Aorta (tissue), 5 donors: Measurements from ENCODE around the gene CIC. TPM values are rescaled to one million over a fixed set of nuclear protein-coding genes. Genes with fewer than 3 reads are reported as not detected.

ENCODE experiments used
- ATAC-seq: fragments of 200-7000 bp; cut with Tn5 transposase; one replicate; pipeline ENCODE4 v1.9.1; 2022; ENCODE audit warnings: moderate library complexity; ENCODE audit not compliant: low FRiP score
- DNase-seq, 2 donors: peaks; one replicate each; pipeline ENCODE4 v3.0.0-alpha.2; 2020
- H3K27ac ChIP-seq, 2 donors: one replicate each; pipeline ENCODE4 v1.5.1; 2013; ENCODE audit warnings: low read length in 2 of 2, mild to moderate bottlenecking in 2 of 2, moderate library complexity in 2 of 2, control low read depth in 1 of 2, inconsistent platforms in 1 of 2, low read depth in 1 of 2
- H3K27me3 ChIP-seq, 2 donors: one replicate each; pipeline ENCODE4 v1.6.1; 2013; ENCODE audit warnings: control low read depth in 1 of 2, low read length in 1 of 2, mild to moderate bottlenecking in 1 of 2, moderate library complexity in 1 of 2; ENCODE audit not compliant: insufficient read depth in 2 of 2, control insufficient read depth in 1 of 2
- H3K36me3 ChIP-seq, 2 donors: one replicate each; pipeline ENCODE4 v1.6.1; 2013; ENCODE audit warnings: control low read depth in 1 of 2, low read length in 1 of 2, mild to moderate bottlenecking in 1 of 2; ENCODE audit not compliant: insufficient read depth in 2 of 2, control insufficient read depth in 1 of 2
- H3K4me1 ChIP-seq, 2 donors: one replicate each; pipeline ENCODE4 v1.6.1; 2013; ENCODE audit warnings: low read length in 2 of 2, control low read depth in 1 of 2, mild to moderate bottlenecking in 1 of 2, moderate library complexity in 1 of 2; ENCODE audit not compliant: insufficient read depth in 2 of 2, control insufficient read depth in 1 of 2
- H3K4me3 ChIP-seq, 2 donors: one replicate each; pipeline ENCODE4 v1.5.1; 2013; ENCODE audit warnings: low read length in 2 of 2, control low read depth in 1 of 2, mild to moderate bottlenecking in 1 of 2
- H3K9me3 ChIP-seq: one replicate; pipeline ENCODE4 v1.6.1; 2013; ENCODE audit warnings: mild to moderate bottlenecking, low read length; ENCODE audit not compliant: control insufficient read depth
- WGBS, 2 donors: extraction: QIAGEN DNeasy Blood & Tissue Kit; methylation state at CpG; one replicate each; pipeline ENCODE4 v1.1.7; 2013; 5-methylcytosine and 5-hydroxymethylcytosine counted together
- intact Hi-C, 2 donors: fragments of 100-400 bp; cut with DNase I; formaldehyde crosslinking; loops; one replicate each; pipeline versions ENCODE4 v1.14.2 to v1.15.0; 2022
- polyA plus RNA-seq, 2 donors: library from polyadenylated mRNA; stranded (reverse); fragments of 200-250 nt; gene quantifications; one replicate each; pipeline ENCODE4 v1.2.3, GENCODE V29; 2013
- total RNA-seq, 2 donors: library from RNA; stranded (reverse); fragmentation: NEBNext Ultra II Directional; extraction: Animal tissue kit (Norgen Biotek cat#: 25700); gene quantifications; one replicate each; pipeline ENCODE4 v1.2.1, GENCODE V29; 2021
- donor health status: healthy with polysubstance abuse.
- donor health status: Bipolar disorder and iron deficiency.
- donor health status: DM: no; HTN: no; CAD: no.
- donor health status: DM: no; HTN: no; CAD: no.
- donor health status: DM: yes; HTN: yes; CAD: no.

Gene CIC
- total and polyA plus RNA-seq, 4 donors = 14.3 to 104 (median 74.0) TPM

GRCh38 chr19:42297039-42297438, 28.0 kb downstream of the CIC start:
- DNase-seq (no peak), ATAC-seq (no peak)
- 87 to 88% methylated on average over 15 of the region's 15 CpGs for WGBS, 2 donors
- intact Hi-C loops = loop anchor here in 1 of 2 donors (5.0 kb wide), 1 partner anchor 50 kb away; no protein-coding TSS in a partner anchor
- Histone ChIP-seq H3K4me1 (no peaks in the 10 kb centered on the region), H3K36me3 (no peaks in the 10 kb centered on the region), H3K4me3 (no peak overlapping the region), H3K9me3 (no peaks in the 10 kb centered on the region), H3K27me3 (no peaks in the 10 kb centered on the region), H3K27ac (no peak overlapping the region)

- H3K4me3 ChIP-seq = peak within 1 kb of the TSS in 1 of 2 donors; percentile 12
- H3K4me1 ChIP-seq = no peaks in the 10 kb centered on the region
- intact Hi-C loops = no loop called here
- ATAC-seq (no peak), DNase-seq (peak in 1 of 2 donors; percentile 45)
- 7% methylated on average over 17 to 21 of the region's 21 CpGs for WGBS, 2 donors
- H3K27ac ChIP-seq = no peak within 1 kb of the TSS
- no peaks in the 10 kb centered on the region for H3K27me3 ChIP-seq
- H3K9me3 ChIP-seq = no peaks in the 10 kb centered on the region
- no peaks in the 10 kb centered on the region for H3K36me3 ChIP-seq
Measured at GRCh38 chr19:42301646-42302203, 32.7 kb downstream of the CIC start, which contains the start of gene PRR19. PRR19 (plus strand) TSS chr19:42302132; CDS start chr19:42309585, 7,453 bp downstream.

GRCh38 chr19:42303101-42303464, 34.0 kb downstream of the CIC start:
- WGBS, 2 donors = 62 to 67% methylated on average over 11 of the region's 11 CpGs
- Histone ChIP-seq H3K4me3 (no peak overlapping the region), H3K36me3 (no peaks in the 10 kb centered on the region), H3K9me3 (no peaks in the 10 kb centered on the region), H3K27me3 (no peaks in the 10 kb centered on the region), H3K27ac (no peak overlapping the region), H3K4me1 (no peaks in the 10 kb centered on the region)
- DNase-seq (no peak), ATAC-seq (no peak)
- intact Hi-C loops = no loop called here

- no peaks in the 10 kb centered on the region for H3K27me3 ChIP-seq
- H3K9me3 ChIP-seq = no peaks in the 10 kb centered on the region
- H3K27ac ChIP-seq = no peak overlapping the region
- H3K36me3 ChIP-seq = no peaks in the 10 kb centered on the region
- intact Hi-C loops = no loop called here
- DNase-seq = no peak
- WGBS, 2 donors = 74 to 82% methylated on average over 8 of the region's 8 CpGs
- H3K4me3 ChIP-seq = no peak overlapping the region
- ATAC-seq = no peak
- H3K4me1 ChIP-seq = no peaks in the 10 kb centered on the region
Measured at GRCh38 chr19:42303876-42304275, 34.8 kb downstream of the CIC start.

- intact Hi-C loops = no loop called here
- 85 to 88% methylated on average over 22 of the region's 22 CpGs for WGBS, 2 donors
Measured at GRCh38 chr19:42306646-42307045, 37.6 kb downstream of the CIC start.

GRCh38 chr19:42309686-42310085, 40.6 kb downstream of the CIC start:
- Histone ChIP-seq H3K9me3 (no peaks in the 10 kb centered on the region), H3K27ac (no peak overlapping the region), H3K27me3 (no peaks in the 10 kb centered on the region), H3K4me1 (no peaks in the 10 kb centered on the region), H3K4me3 (no peak overlapping the region), H3K36me3 (no peaks in the 10 kb centered on the region)
- no peak for DNase-seq
- ATAC-seq = no peak
- intact Hi-C loops = no loop called here
- WGBS, 2 donors = 90 to 93% methylated on average over 14 of the region's 14 CpGs

More at GRCh38 chr19:42306646-42307045, 37.6 kb downstream of the CIC start:
- Histone ChIP-seq H3K4me1 (no peaks in the 10 kb centered on the region), H3K36me3 (no peaks in the 10 kb centered on the region), H3K27ac (no peak overlapping the region), H3K27me3 (no peaks in the 10 kb centered on the region), H3K4me3 (no peak overlapping the region), H3K9me3 (no peaks in the 10 kb centered on the region)
- no peak for DNase-seq
- ATAC-seq = no peak

- no peak overlapping the region for H3K4me3 ChIP-seq
- no peak for ATAC-seq
- 44 to 47% methylated on average over 2 of the region's 2 CpGs for WGBS, 2 donors
- DNase-seq = no peak
- H3K27ac ChIP-seq = no peak overlapping the region
- no peaks in the 10 kb centered on the region for H3K36me3 ChIP-seq
- no peaks in the 10 kb centered on the region for H3K9me3 ChIP-seq
- no peaks in the 10 kb centered on the region for H3K27me3 ChIP-seq
- H3K4me1 ChIP-seq = no peaks in the 10 kb centered on the region
- intact Hi-C loops = no loop called here
Measured at GRCh38 chr19:42311657-42312056, 42.6 kb downstream of the CIC start.

GRCh38 chr19:42312370-42312769, 43.3 kb downstream of the CIC start:
- Histone ChIP-seq H3K4me3 (no peak overlapping the region), H3K27me3 (no peaks in the 10 kb centered on the region), H3K36me3 (no peaks in the 10 kb centered on the region), H3K27ac (no peak overlapping the region), H3K4me1 (no peaks in the 10 kb centered on the region), H3K9me3 (no peaks in the 10 kb centered on the region)
- no peak for DNase-seq
- intact Hi-C loops = no loop called here
- no peak for ATAC-seq
- WGBS, 2 donors = 75 to 86% methylated on average over 5 of the region's 5 CpGs

GRCh38 chr19:42313096-42313839, 44.2 kb downstream of the CIC start, which contains the start of gene TMEM145:
TMEM145 (plus strand) TSS chr19:42313309; CDS start chr19:42313377, 68 bp downstream.
- Histone ChIP-seq H3K27ac (no peak within 1 kb of the TSS), H3K4me1 (no peaks in the 10 kb centered on the region), H3K27me3 (no peaks in the 10 kb centered on the region), H3K36me3 (no peaks in the 10 kb centered on the region), H3K4me3 (no peak within 1 kb of the TSS), H3K9me3 (no peaks in the 10 kb centered on the region)
- intact Hi-C loops = no loop called here
- DNase-seq = no peak
- 1% methylated on average over 52 to 67 of the region's 67 CpGs for WGBS, 2 donors
- peak; percentile 33 for ATAC-seq
